Type B pancreatic cell (in vitro differentiated cells): ENCODE measurements around the gene ZNF605. TPM values are rescaled to one million over a fixed set of nuclear protein-coding genes. Genes with fewer than 3 reads are reported as not detected.

ENCODE experiments used
- DNase-seq: peaks from one replicate; pipeline ENCODE4 v3.0.0; 2021; ENCODE audit warnings: mixed read lengths; ENCODE audit not compliant: unreplicated experiment; ENCODE audit errors: extremely low spot score
- H3K27ac Mint-ChIP-seq: 2 replicates; pipeline ENCODE4 v1.8.0; 2021; ENCODE audit warnings: mild to moderate bottlenecking, mixed read lengths
- H3K27me3 Mint-ChIP-seq: 2 replicates; pipeline ENCODE4 v1.8.0; 2021; ENCODE audit warnings: mixed read lengths
- H3K36me3 Mint-ChIP-seq: 2 replicates; pipeline ENCODE4 v1.8.0; 2021; ENCODE audit warnings: mixed read lengths
- H3K4me1 Mint-ChIP-seq: one replicate; pipeline ENCODE4 v1.8.0; 2021; ENCODE audit warnings: mixed read lengths; ENCODE audit not compliant: unreplicated experiment
- H3K4me3 Mint-ChIP-seq: 2 replicates; pipeline ENCODE4 v1.8.0; 2021; ENCODE audit warnings: mild to moderate bottlenecking, mixed read lengths
- H3K9me3 Mint-ChIP-seq: 2 replicates; pipeline ENCODE4 v1.8.0; 2021; ENCODE audit warnings: mixed read lengths
- total RNA-seq: library from RNA; stranded (reverse); gene quantifications from 2 replicates; pipeline ENCODE4 v1.2.1, GENCODE V29; 2021; ENCODE audit warnings: low replicate concordance
- TF ChIP-seq, protein P1 (sequence below): fragments of 200-600 bp; sonication (generic); conservative IDR thresholded peaks from 2 replicates; pipeline ENCODE4 v1.5.0; 2021; ENCODE audit warnings: antibody characterized with exemption, mild to moderate bottlenecking

The ZNF605 gene
- total RNA-seq, 1 donor from 2014 or later = 20.6 TPM

DNA sequence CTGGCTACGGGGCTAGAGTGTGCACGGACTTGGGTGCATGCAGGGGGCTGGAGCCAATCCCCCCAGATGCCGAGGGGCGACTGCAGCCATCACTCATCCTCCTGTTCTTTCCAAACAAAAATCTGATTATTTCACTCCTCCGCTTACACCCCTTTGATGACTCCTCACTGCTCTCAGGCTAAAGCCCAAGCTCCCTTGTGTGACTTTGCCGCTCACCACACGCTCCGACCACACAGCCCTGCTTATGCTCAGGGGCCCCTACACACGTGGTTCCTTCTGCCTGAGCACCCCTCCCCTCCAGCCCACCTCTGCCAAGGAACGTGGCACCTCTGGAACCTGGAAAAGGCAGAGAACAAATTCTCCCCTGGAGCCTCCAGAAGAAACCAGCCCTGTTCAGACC lies 82.4 kb downstream of the ZNF605 start:
- Mint-ChIP-seq H3K27me3 (no peaks in the 10 kb centered on the region), H3K4me3 (no peak overlapping the region), H3K4me1 (no peaks in the 10 kb centered on the region), H3K36me3 (peaks cover 12% of the 10 kb centered on the region), H3K9me3 (no peaks in the 10 kb centered on the region), H3K27ac (no peak overlapping the region)
- TF ChIP-seq, protein P1, sequence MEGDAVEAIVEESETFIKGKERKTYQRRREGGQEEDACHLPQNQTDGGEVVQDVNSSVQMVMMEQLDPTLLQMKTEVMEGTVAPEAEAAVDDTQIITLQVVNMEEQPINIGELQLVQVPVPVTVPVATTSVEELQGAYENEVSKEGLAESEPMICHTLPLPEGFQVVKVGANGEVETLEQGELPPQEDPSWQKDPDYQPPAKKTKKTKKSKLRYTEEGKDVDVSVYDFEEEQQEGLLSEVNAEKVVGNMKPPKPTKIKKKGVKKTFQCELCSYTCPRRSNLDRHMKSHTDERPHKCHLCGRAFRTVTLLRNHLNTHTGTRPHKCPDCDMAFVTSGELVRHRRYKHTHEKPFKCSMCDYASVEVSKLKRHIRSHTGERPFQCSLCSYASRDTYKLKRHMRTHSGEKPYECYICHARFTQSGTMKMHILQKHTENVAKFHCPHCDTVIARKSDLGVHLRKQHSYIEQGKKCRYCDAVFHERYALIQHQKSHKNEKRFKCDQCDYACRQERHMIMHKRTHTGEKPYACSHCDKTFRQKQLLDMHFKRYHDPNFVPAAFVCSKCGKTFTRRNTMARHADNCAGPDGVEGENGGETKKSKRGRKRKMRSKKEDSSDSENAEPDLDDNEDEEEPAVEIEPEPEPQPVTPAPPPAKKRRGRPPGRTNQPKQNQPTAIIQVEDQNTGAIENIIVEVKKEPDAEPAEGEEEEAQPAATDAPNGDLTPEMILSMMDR = no peak
- no peak for DNase-seq

DNA sequence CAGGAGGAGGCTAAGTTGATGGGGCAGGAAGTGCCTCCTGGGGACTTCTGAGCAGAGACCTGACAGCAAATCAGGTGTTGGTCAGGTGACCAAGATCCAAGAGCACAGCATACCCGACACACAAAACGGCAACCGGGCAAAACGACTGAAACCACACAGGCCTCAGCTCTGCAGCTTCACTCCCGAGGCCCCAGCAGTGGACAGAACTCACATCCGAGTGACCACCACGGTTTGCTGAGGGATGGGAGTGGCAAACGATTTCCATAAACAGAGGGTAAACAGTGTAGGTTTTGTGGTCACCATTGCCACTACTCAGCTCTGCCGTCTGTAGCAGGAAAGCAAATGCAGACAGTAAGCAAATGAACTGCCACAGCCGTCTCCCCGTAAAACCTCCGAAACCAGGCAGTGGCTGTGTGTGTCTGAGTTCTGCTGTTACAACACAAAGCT lies 83.1 kb downstream of the ZNF605 start:
- no peak overlapping the region for H3K4me3 Mint-ChIP-seq
- TF ChIP-seq, protein P1 = no peak
- H3K36me3 Mint-ChIP-seq = peaks cover 13% of the 10 kb centered on the region
- H3K9me3 Mint-ChIP-seq = no peaks in the 10 kb centered on the region
- H3K4me1 Mint-ChIP-seq = no peaks in the 10 kb centered on the region
- H3K27me3 Mint-ChIP-seq = no peaks in the 10 kb centered on the region
- DNase-seq = no peak
- H3K27ac Mint-ChIP-seq = no peak overlapping the region

DNA sequence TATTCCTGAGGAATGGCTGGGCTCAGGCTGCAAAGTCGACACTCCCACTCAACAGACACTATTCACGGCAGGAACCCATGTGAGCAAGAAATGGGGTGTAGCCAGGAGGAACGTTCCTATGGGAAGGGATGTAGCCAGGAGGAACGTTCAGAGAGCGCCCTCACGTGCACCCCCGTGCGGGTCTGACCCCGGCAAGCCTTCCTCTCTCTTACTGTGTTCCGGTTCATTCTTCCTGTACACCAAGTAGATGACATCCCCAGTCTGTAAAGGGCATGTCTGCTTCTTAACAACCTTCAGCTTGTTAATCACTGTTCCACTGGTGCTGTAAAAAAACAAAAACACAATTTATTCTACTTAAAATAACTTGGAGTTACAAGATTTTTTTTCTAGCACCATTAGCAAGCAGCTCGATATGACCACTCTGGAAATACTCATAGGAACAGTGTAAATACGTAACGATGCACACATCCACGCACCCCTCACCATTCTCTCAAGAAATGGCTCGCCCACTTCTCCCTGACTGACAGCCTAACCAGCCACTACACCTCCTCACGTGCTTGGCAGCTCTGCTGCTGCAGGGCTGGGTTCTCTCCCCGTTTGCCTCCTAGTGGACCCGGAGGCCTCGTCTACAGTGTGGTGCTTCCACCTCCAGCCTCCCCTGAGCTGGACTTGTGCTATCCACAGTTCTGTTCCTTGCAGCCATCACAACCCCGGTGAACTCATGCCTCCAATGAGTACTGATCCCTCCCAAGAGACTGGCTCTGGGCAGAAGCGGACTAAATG lies 83.8 kb downstream of the ZNF605 start:
- Mint-ChIP-seq H3K27me3 (no peaks in the 10 kb centered on the region), H3K9me3 (no peaks in the 10 kb centered on the region), H3K27ac (no peak overlapping the region), H3K36me3 (peaks cover 14% of the 10 kb centered on the region), H3K4me3 (no peak overlapping the region), H3K4me1 (no peaks in the 10 kb centered on the region)
- TF ChIP-seq, protein P1 = no peak
- DNase-seq = no peak

DNA sequence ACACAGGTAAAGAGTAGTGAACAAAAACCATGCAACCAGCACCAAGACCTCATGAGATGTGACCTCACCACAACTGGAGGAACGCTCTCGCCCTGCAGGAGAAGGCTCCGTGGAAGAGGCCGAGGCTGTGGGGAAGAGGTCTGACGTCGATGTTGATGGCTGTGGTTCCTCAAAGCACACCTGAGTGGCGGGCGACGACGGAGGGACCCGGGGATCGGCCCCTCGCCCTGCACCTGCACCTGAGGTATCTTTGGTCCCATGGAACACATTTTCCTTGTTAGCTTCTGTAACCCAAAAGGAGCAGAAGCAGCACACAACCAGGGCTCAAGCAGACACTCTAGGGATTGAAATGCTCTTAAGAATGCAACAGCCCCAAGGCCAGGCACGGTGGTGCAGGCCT lies 86.6 kb downstream of the ZNF605 start:
- peaks cover 22% of the 10 kb centered on the region for H3K36me3 Mint-ChIP-seq
- TF ChIP-seq, protein P1 = no peak
- no peaks in the 10 kb centered on the region for H3K27me3 Mint-ChIP-seq
- no peak overlapping the region for H3K4me3 Mint-ChIP-seq
- no peak overlapping the region for H3K27ac Mint-ChIP-seq
- H3K9me3 Mint-ChIP-seq = no peaks in the 10 kb centered on the region
- no peaks in the 10 kb centered on the region for H3K4me1 Mint-ChIP-seq
- no peak for DNase-seq

Other genes with a start within 250 kb of the ZNF605 start
- 40.0 and 41.0 TPM in 2 replicates for gene PGAM5, start 245.5 kb downstream of the ZNF605 start, total RNA-seq
- gene ANKLE2, start 194.5 kb downstream of the ZNF605 start, total RNA-seq = 65.1 and 75.9 TPM in 2 replicates
- 62.0 and 81.5 TPM in 2 replicates for gene GOLGA3, start 127.4 kb downstream of the ZNF605 start, total RNA-seq
- gene CHFR, start 68.7 kb downstream of the ZNF605 start, total RNA-seq = 37.1 and 43.7 TPM in 2 replicates
- gene ZNF26, start 30.1 kb upstream of the ZNF605 start, total RNA-seq = 12.3 and 12.5 TPM in 2 replicates
- gene ZNF84, start 81.2 kb upstream of the ZNF605 start, total RNA-seq = 51.3 and 68.5 TPM in 2 replicates
- gene ZNF140, start 124.6 kb upstream of the ZNF605 start, total RNA-seq = 20.0 and 20.7 TPM in 2 replicates
- 2.0 and 4.2 TPM in 2 replicates for gene ZNF891, start 174.0 kb upstream of the ZNF605 start, total RNA-seq
- 11.9 and 19.4 TPM in 2 replicates for gene ZNF10, start 174.3 kb upstream of the ZNF605 start, total RNA-seq
- 27.6 and 32.4 TPM in 2 replicates for gene ZNF268, start 225.2 kb upstream of the ZNF605 start, total RNA-seq